Measurements from ENCODE around the gene LBR. TPM values are rescaled to one million over a fixed set of nuclear protein-coding genes. Genes with fewer than 3 reads are reported as not detected.

The LBR gene
- total and polyA plus RNA-seq, 2 of the 4 experiments (the other 2 are of a cell fraction) = 21.3 to 24.9 TPM

- CTCF ChIA-PET = no interaction called here
- Histone ChIP-seq H4K91ac (ENCODE audit: insufficient read depth, low read depth, low read length) (no peak overlapping the region), H3K9ac (ENCODE audit: low read depth, low read length) (no peak overlapping the region), H3K27ac (ENCODE audit: insufficient read depth, low read length) (no peak overlapping the region), H3K27me3 (ENCODE audit: control insufficient read depth, insufficient read depth, low read length) (0 out of 2 replicates have a peak, but pooled peaks cover 1% of the 10 kb centered on the region), H3K79me1 (ENCODE audit: low read depth in 1 of 2, low read length in 2 of 2) (no peaks in the 10 kb centered on the region), H3K56ac (ENCODE audit: extremely low read depth, insufficient read depth, low read length) (no peak overlapping the region), H2BK20ac (ENCODE audit: low read depth, low read length) (no peak overlapping the region), H2BK15ac (ENCODE audit: low read depth, low read length) (no peak overlapping the region), H3K4me3 (ENCODE audit: insufficient read depth, low read depth, low read length) (no peak overlapping the region), H2AK5ac (ENCODE audit: low read depth, low read length) (no peak overlapping the region), H2BK120ac (ENCODE audit: low read depth, low read length) (no peak overlapping the region), H2AK9ac (replicated peaks; ENCODE audit: low read depth, low read length, poor library complexity) (no peak overlapping the region), H3K4ac (ENCODE audit: low read depth, low read length) (no peak overlapping the region), H4K8ac (ENCODE audit: low read depth in 2 of 2, low read length in 2 of 2) (no peak overlapping the region), H4K5ac (ENCODE audit: low read depth, low read length) (no peak overlapping the region), H2AFZ (replicated peaks; ENCODE audit: low read length, poor library complexity) (no peak overlapping the region), H3K36me3 (ENCODE audit: control insufficient read depth, insufficient read depth, low read length) (no peaks in the 10 kb centered on the region), H3K23ac (ENCODE audit: low read depth, low read length) (no peak overlapping the region), H3K18ac (ENCODE audit: low read depth, low read length) (no peak overlapping the region), H3K14ac (replicated peaks; ENCODE audit: low read depth, low read length) (no peak overlapping the region), H4K20me1 (ENCODE audit: insufficient read depth, low read length) (no peaks in the 10 kb centered on the region), H3K9me3 (ENCODE audit: control insufficient read depth, insufficient read depth, low read length) (no peaks in the 10 kb centered on the region), H3K4me1 (ENCODE audit: control insufficient read depth, insufficient read depth, low read length) (no peaks in the 10 kb centered on the region), H3K4me2 (ENCODE audit: low read depth, low read length) (no peak overlapping the region), H2BK5ac (ENCODE audit: low read depth, low read length, poor library complexity, severe bottlenecking) (no peak overlapping the region), H3K9me1 (ENCODE audit: insufficient read depth, low read length) (no peaks in the 10 kb centered on the region)
- no TSS peak for BruUV-seq (replicated peaks)
- WGBS, 2 experiments (ENCODE audit: extremely low coverage in 2 of 2, insufficient read length in 1 of 2) = no CpG with 5 or more reads among the region's 4 CpGs
- DNase-seq (no peak), ATAC-seq (ENCODE audit: low read depth) (no peak)
- in situ Hi-C loops (cut with MboI; ENCODE audit: low sequenced_read_pairs) (no loop called here), dilution Hi-C loops (cut with HindIII; ENCODE audit: low sequenced_read_pairs, unreplicated experiment) (no loop called here), intact Hi-C loops (cut with micrococcal nuclease) (no loop called here)
- TF ChIP-seq CHD1 (IDR thresholded peaks at IDR 0.05; ENCODE audit: low read depth, low read length) = no peak
- TF ChIP-seq USF2 (IDR thresholded peaks at IDR 0.05; ENCODE audit: low read depth, low read length) = no peak
- TF ChIP-seq FOS (IDR thresholded peaks at IDR 0.05; ENCODE audit: low read depth, low read length) = no peak
- no peak for TF ChIP-seq NFE2L2 (IDR thresholded peaks at IDR 0.05; ENCODE audit: low read depth, low read length)
- TF ChIP-seq SMC3 (IDR thresholded peaks at IDR 0.05; ENCODE audit: low read depth, low read length) = no peak
- no peak for TF ChIP-seq CTCF (conservative IDR thresholded peaks at IDR 0.05; ENCODE audit: low read depth, low read length)
- no peak for TF ChIP-seq ELK1 (IDR thresholded peaks at IDR 0.05; ENCODE audit: borderline replicate concordance, low read depth, low read length)
- TF ChIP-seq RAD21 (IDR thresholded peaks at IDR 0.05; ENCODE audit: low read length) = no peak
- TF ChIP-seq MAFK (IDR thresholded peaks at IDR 0.05; ENCODE audit: low read depth, low read length) = no peak
- no peak for TF ChIP-seq POLR2A (IDR thresholded peaks at IDR 0.05; ENCODE audit: low read depth, low read length)
- no peak for TF ChIP-seq MXI1 (IDR thresholded peaks at IDR 0.05; ENCODE audit: borderline replicate concordance, low read depth, low read length)
- POLR2A ChIA-PET (ENCODE audit: unreplicated experiment) = no interaction called here
Measured at GRCh38 chr1:225360119-225360518, 67.7 kb downstream of the LBR start.

Measured in IMR-90 (cell line).